Stomach (tissue), 9 donors: ENCODE results near the gene EMC1. TPM values are rescaled to one million over a fixed set of nuclear protein-coding genes. Genes with fewer than 3 reads are reported as not detected.

ENCODE experiments used
- DNase-seq, 2 donors: peaks; one replicate each; pipeline versions ENCODE4 v3.0.0 to v3.0.0-alpha.2; 2013 to 2019
- H3K27ac ChIP-seq, 5 donors: fragments of 200-600 bp in 4 of 5; sonication (generic) in 4 of 5; one replicate each; pipeline ENCODE4 v1.5.1; 2013 to 2019; ENCODE audit warnings: mild to moderate bottlenecking in 1 of 5, moderate library complexity in 1 of 5
- H3K27me3 ChIP-seq, 3 donors: fragments of 200-600 bp; sonication (generic); one replicate each; pipeline ENCODE4 v1.5.1; 2017 to 2019; ENCODE audit warnings: mixed run types in 1 of 3
- H3K36me3 ChIP-seq, 4 donors: fragments of 200-600 bp; sonication (generic); 1 replicate in 3 of 4; 2 replicates in 1 of 4; pipeline ENCODE4 v1.5.1; 2016 to 2019
- H3K4me1 ChIP-seq, 4 donors: fragments of 200-600 bp; sonication (generic); one replicate each; pipeline ENCODE4 v1.5.1; 2016 to 2019
- H3K4me3 ChIP-seq, 4 donors: fragments of 200-600 bp; sonication (generic) in 3 of 4; one replicate each; pipeline ENCODE4 v1.5.1; 2016 to 2019; ENCODE audit warnings: mild to moderate bottlenecking in 1 of 4
- H3K9me3 ChIP-seq, 4 donors: fragments of 200-600 bp; sonication (generic); one replicate each; pipeline ENCODE4 v1.5.1; 2016 to 2019
- EP300 ChIP-seq: sonication (generic); formaldehyde crosslinking; IDR thresholded peaks from one replicate; pipeline ENCODE4 v1.6.1; 2017; ENCODE audit warnings: antibody characterized with exemption
- POLR2A ChIP-seq, 4 donors: fragments of 450-650 bp; IDR thresholded peaks; one replicate each; pipeline ENCODE4 v1.6.1; 2016; ENCODE audit warnings: antibody characterized with exemption in 4 of 4, control low read depth in 2 of 4, mild to moderate bottlenecking in 1 of 4, moderate library complexity in 1 of 4
- POLR2AphosphoS5 ChIP-seq, 3 donors: sonication (generic); formaldehyde crosslinking; IDR thresholded peaks; one replicate each; pipeline ENCODE4 v1.6.1; 2016; ENCODE audit warnings: antibody characterized with exemption in 3 of 3
- WGBS, 5 donors: extraction: QIAGEN DNeasy Blood & Tissue Kit in 3 of 5; methylation state at CpG; one replicate each; pipeline versions ENCODE4 v1.1.5 to v1.1.7; 2013 to 2018; 5-methylcytosine and 5-hydroxymethylcytosine counted together
- intact Hi-C: fragments of 100-400 bp; cut with DNase I; formaldehyde crosslinking; loops from one replicate; pipeline ENCODE4 v1.15.1; 2023; ENCODE audit warnings: low total_unique reads
- polyA plus RNA-seq, 3 donors: library from polyadenylated mRNA; stranded (reverse); fragments of 200-250 nt; gene quantifications; one replicate each; pipeline ENCODE4 v1.2.3, GENCODE V29; 2013
- total RNA-seq, 5 donors: library from RNA; depleted of rRNA; stranded (reverse); fragments of >200 nt; gene quantifications; one replicate each; pipeline versions ENCODE4 v1.1.0 to v1.2.3, GENCODE V29; 2014 to 2016
- TF ChIP-seq, protein P1 (sequence below), 7 experiments: fragments of 450-650 bp in 4 of 7; fragments of 200-600 bp in 3 of 7; sonication (generic) in 3 of 7; IDR thresholded peaks; one replicate each; pipeline ENCODE4 v1.5.1; 2016 to 2019; ENCODE audit warnings: antibody characterized with exemption in 7 of 7, control low read depth in 2 of 7, mild to moderate bottlenecking in 1 of 7
- donor health status: healthy with polysubstance abuse.
- donor health status: Bipolar disorder and iron deficiency.
- donor health status: healthy.

EMC1 gene
- total and polyA plus RNA-seq, 8 donors, result 4.5 to 94.1 (median 34.4) TPM

DNA sequence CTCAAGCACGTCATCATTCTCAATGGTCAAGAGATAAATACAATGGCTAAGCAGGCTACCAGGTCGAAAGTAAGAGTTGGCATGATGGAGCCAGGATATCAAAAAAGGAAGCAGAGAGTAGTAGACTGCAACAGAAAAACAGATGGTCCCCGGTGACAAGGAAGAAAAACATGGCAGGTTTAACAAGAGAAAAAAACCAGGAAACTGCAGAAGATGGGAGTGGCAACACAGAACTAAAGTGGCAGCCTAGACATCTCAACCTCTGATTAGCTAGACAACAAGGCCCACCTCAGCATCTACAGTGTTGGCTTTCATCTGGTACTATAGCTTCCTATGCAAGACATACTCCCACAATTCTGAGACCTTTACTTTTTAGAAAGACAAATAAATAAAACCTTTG lies 44.4 kb downstream of the EMC1 start:
- Histone ChIP-seq H3K4me3 (no peak overlapping the region), H3K27me3 (no peaks in the 10 kb centered on the region), H3K9me3 (no peaks in the 10 kb centered on the region), H3K36me3 (no peaks in the 10 kb centered on the region), H3K4me1 (peaks cover 61 to 89% (median 77%) of the 10 kb centered on the region in 4 donors), H3K27ac (peak overlapping the region in 2 of 5 donors; percentile 27 to 98)
- TF ChIP-seq POLR2A (IDR thresholded peaks at IDR 0.05) (no peak), POLR2AphosphoS5 (IDR thresholded peaks at IDR 0.05) (no peak), EP300 (no peak)
- TF ChIP-seq, protein P1, sequence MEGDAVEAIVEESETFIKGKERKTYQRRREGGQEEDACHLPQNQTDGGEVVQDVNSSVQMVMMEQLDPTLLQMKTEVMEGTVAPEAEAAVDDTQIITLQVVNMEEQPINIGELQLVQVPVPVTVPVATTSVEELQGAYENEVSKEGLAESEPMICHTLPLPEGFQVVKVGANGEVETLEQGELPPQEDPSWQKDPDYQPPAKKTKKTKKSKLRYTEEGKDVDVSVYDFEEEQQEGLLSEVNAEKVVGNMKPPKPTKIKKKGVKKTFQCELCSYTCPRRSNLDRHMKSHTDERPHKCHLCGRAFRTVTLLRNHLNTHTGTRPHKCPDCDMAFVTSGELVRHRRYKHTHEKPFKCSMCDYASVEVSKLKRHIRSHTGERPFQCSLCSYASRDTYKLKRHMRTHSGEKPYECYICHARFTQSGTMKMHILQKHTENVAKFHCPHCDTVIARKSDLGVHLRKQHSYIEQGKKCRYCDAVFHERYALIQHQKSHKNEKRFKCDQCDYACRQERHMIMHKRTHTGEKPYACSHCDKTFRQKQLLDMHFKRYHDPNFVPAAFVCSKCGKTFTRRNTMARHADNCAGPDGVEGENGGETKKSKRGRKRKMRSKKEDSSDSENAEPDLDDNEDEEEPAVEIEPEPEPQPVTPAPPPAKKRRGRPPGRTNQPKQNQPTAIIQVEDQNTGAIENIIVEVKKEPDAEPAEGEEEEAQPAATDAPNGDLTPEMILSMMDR (IDR thresholded peaks at IDR 0.05), result no peak
- intact Hi-C loops, result no loop called here
- DNase-seq, result no peak
- 74 to 84% (median 78%) methylated on average over 3 of the region's 3 CpGs for WGBS, 5 donors

DNA sequence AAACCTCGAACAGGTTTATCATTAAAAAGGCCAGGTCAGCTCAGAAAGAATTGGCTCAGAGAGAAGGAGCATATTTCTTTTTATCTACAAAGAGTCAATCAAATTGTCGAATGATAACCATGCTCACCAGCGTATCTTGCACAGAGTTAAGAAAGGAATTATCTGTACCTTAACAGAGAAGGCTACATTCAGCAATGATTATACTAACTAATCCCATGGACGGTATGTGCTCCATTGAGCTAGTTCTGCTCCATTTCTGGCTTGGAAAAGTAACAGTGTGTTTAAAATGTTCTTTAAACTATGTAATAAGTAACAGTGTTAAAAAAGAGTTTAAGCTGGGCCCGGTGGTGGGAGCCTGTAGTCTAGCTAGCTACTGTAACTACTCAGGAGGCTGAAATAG lies 45.5 kb downstream of the EMC1 start:
- H3K4me1 ChIP-seq, result peaks cover 50 to 89% (median 73%) of the 10 kb centered on the region in 4 donors
- peak in 1 of 3 donors; percentile 78 for TF ChIP-seq POLR2AphosphoS5 (IDR thresholded peaks at IDR 0.05)
- TF ChIP-seq POLR2A (IDR thresholded peaks at IDR 0.05), result no peak
- DNase-seq, result no peak
- intact Hi-C loops, result no loop called here
- 37 to 48% (median 40%) methylated on average over 5 of the region's 5 CpGs for WGBS, 5 donors
- peaks cover 2 to 8% (median 7%) of the 10 kb centered on the region in 4 donors for H3K36me3 ChIP-seq
- H3K27ac ChIP-seq, result peak overlapping the region in 3 of 5 donors; percentile 23 to 98 (median 27)
- H3K27me3 ChIP-seq, result no peaks in the 10 kb centered on the region
- H3K4me3 ChIP-seq, result no peak overlapping the region
- H3K9me3 ChIP-seq, result no peaks in the 10 kb centered on the region

DNA sequence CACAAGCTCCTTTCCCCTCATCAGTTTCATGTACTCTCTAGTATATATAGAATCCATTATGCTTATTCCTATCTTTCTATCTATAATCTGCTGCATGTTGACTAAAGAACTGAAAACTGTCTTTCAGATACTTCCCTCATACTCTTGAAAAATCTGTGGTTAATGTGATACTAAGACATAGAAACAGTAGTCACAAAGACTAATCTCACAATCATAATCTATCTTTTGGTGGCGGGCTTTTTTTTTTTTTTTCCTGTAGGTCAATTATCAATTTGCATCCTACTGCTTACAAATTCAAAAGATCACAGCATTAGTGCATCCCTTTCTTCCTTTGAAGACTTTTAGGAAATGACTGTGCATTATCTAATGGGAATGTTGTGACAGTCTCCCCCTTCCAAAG lies 45.9 kb downstream of the EMC1 start:
- DNase-seq, result no peak
- intact Hi-C loops, result no loop called here
- TF ChIP-seq, protein P1 (IDR thresholded peaks at IDR 0.05), result no peak
- TF ChIP-seq POLR2AphosphoS5 (IDR thresholded peaks at IDR 0.05), result no peak
- TF ChIP-seq POLR2A (IDR thresholded peaks at IDR 0.05), result no peak
- TF ChIP-seq EP300, result no peak
- H3K9me3 ChIP-seq, result no peaks in the 10 kb centered on the region
- no peak overlapping the region for H3K4me3 ChIP-seq
- peaks cover 49 to 91% (median 72%) of the 10 kb centered on the region in 4 donors for H3K4me1 ChIP-seq
- WGBS, 5 donors, result 63 to 86% (median 86%) methylated on average over 1 of the region's 1 CpG
- H3K27ac ChIP-seq, result peak overlapping the region in 2 of 5 donors; percentile 23 to 98
- no peaks in the 10 kb centered on the region for H3K27me3 ChIP-seq
- H3K36me3 ChIP-seq, result peaks cover 5 to 13% (median 12%) of the 10 kb centered on the region in 4 donors

DNA sequence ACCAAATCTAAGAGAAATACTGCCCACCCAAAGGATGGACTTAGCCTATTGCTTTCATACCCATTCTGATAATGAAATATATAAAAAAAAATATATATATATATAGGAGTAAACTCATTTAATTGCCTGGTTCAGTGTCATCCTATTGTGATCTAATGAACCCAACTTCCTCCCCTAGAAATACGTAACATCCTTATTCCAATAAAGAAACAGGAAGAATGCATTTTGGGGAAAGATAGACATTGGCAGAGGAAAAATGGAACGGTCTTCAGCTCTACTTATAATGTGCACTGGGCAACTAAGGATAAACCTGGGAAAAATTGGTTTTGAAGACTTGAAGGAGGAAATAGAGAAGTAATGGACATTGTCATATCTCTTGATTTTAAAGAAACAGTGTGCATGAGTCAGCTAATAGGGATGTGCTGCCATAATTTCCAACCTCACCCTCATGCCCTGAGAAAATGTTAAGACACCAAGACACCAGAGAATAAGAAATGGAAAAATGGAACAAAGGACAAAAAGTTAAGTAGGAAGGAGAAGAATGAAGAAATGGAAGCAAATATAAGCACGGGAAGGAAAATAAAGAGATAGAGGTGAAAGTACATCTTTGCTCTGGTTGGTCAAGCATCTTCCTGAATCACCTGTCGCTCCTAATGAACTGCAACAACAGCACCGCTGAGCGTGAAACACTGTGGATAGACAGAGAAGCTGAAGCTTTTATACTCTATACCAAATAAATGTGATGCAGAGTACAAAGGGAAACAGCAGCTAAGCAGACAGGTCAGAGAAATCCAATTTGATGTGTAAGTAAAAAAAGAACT lies 46.7 kb downstream of the EMC1 start:
- Histone ChIP-seq H3K4me3 (no peak overlapping the region), H3K27ac (peak overlapping the region in 3 of 5 donors; percentile 48 to 98 (median 52)), H3K36me3 (peaks cover 5 to 20% (median 18%) of the 10 kb centered on the region in 4 donors), H3K9me3 (no peaks in the 10 kb centered on the region), H3K4me1 (peaks cover 49 to 98% (median 75%) of the 10 kb centered on the region in 4 donors), H3K27me3 (no peaks in the 10 kb centered on the region)
- intact Hi-C loops, result no loop called here
- TF ChIP-seq, protein P1 (IDR thresholded peaks at IDR 0.05), result no peak
- TF ChIP-seq POLR2AphosphoS5 (IDR thresholded peaks at IDR 0.05) (no peak), POLR2A (IDR thresholded peaks at IDR 0.05) (no peak), EP300 (no peak)
- DNase-seq, result no peak
- WGBS, 5 donors, result 82 to 89% (median 87%) methylated on average over 6 of the region's 6 CpGs
